ENCODE data around the gene ATAD3A. TPM values are rescaled to one million over a fixed set of nuclear protein-coding genes. Genes with fewer than 3 reads are reported as not detected.

Gene ATAD3A
- total RNA-seq, 1 experiment from 2014 or later = 55.8 TPM

GRCh38 chr1:1545946-1546737 lies 34.2 kb downstream of the ATAD3A start:
- H3K23me2 ChIP-seq (ENCODE audit: insufficient read length, low read depth, low read length, poor library complexity, severe bottlenecking) = no peaks in the 10 kb centered on the region
- H3K4me2 ChIP-seq (ENCODE audit: insufficient read depth, insufficient read length, low read length) = no peak overlapping the region
- no peak overlapping the region for H3K18ac ChIP-seq (ENCODE audit: insufficient read length, low read depth, low read length)
- no peak overlapping the region for H3K27ac ChIP-seq (ENCODE audit: insufficient read length, low read depth, low read length)
- H3K79me1 ChIP-seq (ENCODE audit: insufficient read depth, low read depth, low read length, poor library complexity, severe bottlenecking) = no peaks in the 10 kb centered on the region
- H2BK15ac ChIP-seq (ENCODE audit: low read depth, low read length) = no peak overlapping the region
- H3K27me3 ChIP-seq (ENCODE audit: insufficient read depth, low read length) = no peaks in the 10 kb centered on the region
- no peaks in the 10 kb centered on the region for H3K9me3 ChIP-seq (ENCODE audit: control insufficient read depth, low read depth, low read length)
- no peak overlapping the region for H3T11ph ChIP-seq (ENCODE audit: low read length)
- H4K20me1 ChIP-seq (ENCODE audit: control insufficient read depth, insufficient read depth, insufficient read length) = no peaks in the 10 kb centered on the region
- H2AFZ ChIP-seq (ENCODE audit: low read length) = no peak overlapping the region
- no peak overlapping the region for H2BK20ac ChIP-seq (ENCODE audit: low read depth, low read length, poor library complexity, severe bottlenecking)
- no peak overlapping the region for H4K5ac ChIP-seq (ENCODE audit: insufficient read length, low read depth, low read length)
- H3K4me1 ChIP-seq (ENCODE audit: insufficient read depth, low read length) = no peaks in the 10 kb centered on the region
- no peak for TF ChIP-seq CTCF (conservative IDR thresholded peaks at IDR 0.05)
- no peak overlapping the region for H2BK12ac ChIP-seq (ENCODE audit: insufficient read length, low read depth, low read length)
- H4K91ac ChIP-seq (ENCODE audit: insufficient read length, low read depth, low read length) = no peak overlapping the region
- H2AK5ac ChIP-seq (ENCODE audit: insufficient read length, low read length) = no peak overlapping the region
- no peak overlapping the region for H3K9ac ChIP-seq (ENCODE audit: extremely low read depth, insufficient read length, low read length)
- no peak overlapping the region for H2BK5ac ChIP-seq (ENCODE audit: insufficient read length, low read length)
- no peak for DNase-seq
- no peak overlapping the region for H3K23ac ChIP-seq (ENCODE audit: insufficient read length, low read depth, low read length)
- no peak overlapping the region for H2BK120ac ChIP-seq (ENCODE audit: low read depth, low read length, poor library complexity, severe bottlenecking)
- Mint-ChIP-seq H3K4me3 (no peak overlapping the region), H3K27me3 (ENCODE audit: low read depth) (no peaks in the 10 kb centered on the region; the same call in 1 of the 2 replicates), H3K36me3 (ENCODE audit: insufficient read depth in 1 of 3, low read depth in 3 of 3) (peaks cover 2 to 39% (median 32%) of the 10 kb centered on the region in 3 experiments; a peak in 6 of 7 replicates), H3K27ac (no peak overlapping the region), H3K4me1 (no peaks in the 10 kb centered on the region), H3K9me3 (no peaks in the 10 kb centered on the region)
- H3K56ac ChIP-seq (ENCODE audit: insufficient read length, low read depth, low read length) = no peak overlapping the region
- no peak overlapping the region for H3K14ac ChIP-seq (ENCODE audit: insufficient read depth, low read length)
- no peaks in the 10 kb centered on the region for H3K79me2 ChIP-seq (ENCODE audit: insufficient read depth, low read length)
- WGBS (ENCODE audit: extremely low coverage, insufficient read length, low lambda C conversion rate) = no CpG with 5 or more reads among the region's 23 CpGs
- no peak overlapping the region for H3K4ac ChIP-seq (ENCODE audit: low read depth, low read length)
- no peak overlapping the region for H4K8ac ChIP-seq (replicated peaks; ENCODE audit: insufficient read length, low read depth, low read length)
